ENCODE results near the gene THSD7B. TPM values are rescaled to one million over a fixed set of nuclear protein-coding genes. Genes with fewer than 3 reads are reported as not detected.
"Not testable (repeated sequence)": the region's sequence is repeated elsewhere in the genome, so short reads cannot be mapped to it uniquely, and the experiment has no call there.

THSD7B gene
- polyA plus RNA-seq, 4 donors = 0.07 to 0.90 TPM; not detected in 2

- Histone ChIP-seq H3K36me3 (ENCODE audit: control insufficient read depth in 3 of 3, insufficient read depth in 2 of 3, low read depth in 1 of 3, low read length in 3 of 3) (no peaks in the 10 kb centered on the region), H3K4me3 (ENCODE audit: low read depth in 1 of 3, low read length in 3 of 3) (no peak overlapping the region), H3K27ac (ENCODE audit: low read depth in 1 of 3, low read length in 2 of 3) (no peak overlapping the region), H3K4me1 (ENCODE audit: control insufficient read depth in 3 of 3, insufficient read depth in 2 of 3, low read depth in 1 of 3, low read length in 2 of 3) (no peaks in the 10 kb centered on the region), H3K9me3 (ENCODE audit: control insufficient read depth in 2 of 2, insufficient read depth in 1 of 2, low read depth in 1 of 2, low read length in 1 of 2) (no peaks in the 10 kb centered on the region), H3K27me3 (ENCODE audit: control insufficient read depth in 3 of 3, insufficient read depth in 3 of 3, low read length in 3 of 3) (no peaks in the 10 kb centered on the region)
- WGBS, 3 donors = 86 to 89% (median 87%) methylated on average over 5 of the region's 5 CpGs
- DNase-seq (no peak), FAIRE-seq (no peak)
Measured at GRCh38 chr2:137047369-137047768, 282.0 kb downstream of the THSD7B start.

- H3K27ac ChIP-seq (ENCODE audit: low read depth in 1 of 3, low read length in 2 of 3) = no peak overlapping the region
- no peaks in the 10 kb centered on the region for H3K27me3 ChIP-seq (ENCODE audit: control insufficient read depth in 3 of 3, insufficient read depth in 3 of 3, low read length in 3 of 3)
- no peaks in the 10 kb centered on the region for H3K4me1 ChIP-seq (ENCODE audit: control insufficient read depth in 3 of 3, insufficient read depth in 2 of 3, low read depth in 1 of 3, low read length in 2 of 3)
- no peak overlapping the region for H3K4me3 ChIP-seq (ENCODE audit: low read depth in 1 of 3, low read length in 3 of 3)
- FAIRE-seq (no peak), DNase-seq (no peak)
- H3K9me3 ChIP-seq (ENCODE audit: control insufficient read depth in 2 of 2, insufficient read depth in 1 of 2, low read depth in 1 of 2, low read length in 1 of 2) = no peaks in the 10 kb centered on the region
- WGBS, 3 donors = 34 to 61% (median 40%) methylated on average over 5 of the region's 5 CpGs
- H3K36me3 ChIP-seq (ENCODE audit: control insufficient read depth in 3 of 3, insufficient read depth in 2 of 3, low read depth in 1 of 3, low read length in 3 of 3) = no peaks in the 10 kb centered on the region
Measured at GRCh38 chr2:137048455-137048854, 283.1 kb downstream of the THSD7B start.

- Histone ChIP-seq H3K27ac (ENCODE audit: low read depth in 1 of 3, low read length in 2 of 3) (no peak overlapping the region), H3K4me3 (ENCODE audit: low read depth in 1 of 3, low read length in 3 of 3) (no peak overlapping the region), H3K36me3 (ENCODE audit: control insufficient read depth in 3 of 3, insufficient read depth in 2 of 3, low read depth in 1 of 3, low read length in 3 of 3) (no peaks in the 10 kb centered on the region), H3K9me3 (ENCODE audit: control insufficient read depth in 2 of 2, insufficient read depth in 1 of 2, low read depth in 1 of 2, low read length in 1 of 2) (no peaks in the 10 kb centered on the region), H3K4me1 (ENCODE audit: control insufficient read depth in 3 of 3, insufficient read depth in 2 of 3, low read depth in 1 of 3, low read length in 2 of 3) (no peaks in the 10 kb centered on the region), H3K27me3 (ENCODE audit: control insufficient read depth in 3 of 3, insufficient read depth in 3 of 3, low read length in 3 of 3) (no peaks in the 10 kb centered on the region)
- DNase-seq (no peak), FAIRE-seq (no peak)
Measured at GRCh38 chr2:137049518-137049917, 284.2 kb downstream of the THSD7B start.

DNA sequence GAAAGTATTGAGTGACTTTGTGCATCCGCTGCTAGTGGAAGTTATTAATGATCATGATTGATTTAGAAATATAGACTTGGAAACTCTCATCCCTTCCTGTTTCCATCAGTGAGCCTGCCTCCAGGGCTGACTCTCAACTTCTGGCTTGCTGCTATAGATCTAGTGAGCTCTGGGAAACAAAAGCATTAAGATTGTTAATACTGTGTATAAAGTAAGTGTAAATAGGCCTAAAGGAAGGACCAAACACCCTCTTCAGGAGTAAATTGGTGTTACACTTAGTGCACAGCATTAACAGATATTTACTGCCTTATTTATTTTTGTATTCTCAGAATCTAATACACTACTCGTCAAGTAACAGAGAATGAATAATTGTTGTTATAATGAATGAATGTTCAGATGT, 285.6 kb downstream of the THSD7B start:
- 74 to 75% (median 74%) methylated on average over 2 of the region's 2 CpGs for WGBS, 3 donors
- Histone ChIP-seq H3K4me3 (ENCODE audit: low read depth in 1 of 3, low read length in 3 of 3) (no peak overlapping the region), H3K4me1 (ENCODE audit: control insufficient read depth in 3 of 3, insufficient read depth in 2 of 3, low read depth in 1 of 3, low read length in 2 of 3) (no peaks in the 10 kb centered on the region), H3K27me3 (ENCODE audit: control insufficient read depth in 3 of 3, insufficient read depth in 3 of 3, low read length in 3 of 3) (no peaks in the 10 kb centered on the region), H3K9me3 (ENCODE audit: control insufficient read depth in 2 of 2, insufficient read depth in 1 of 2, low read depth in 1 of 2, low read length in 1 of 2) (no peaks in the 10 kb centered on the region), H3K27ac (ENCODE audit: low read depth in 1 of 3, low read length in 2 of 3) (no peak overlapping the region), H3K36me3 (ENCODE audit: control insufficient read depth in 3 of 3, insufficient read depth in 2 of 3, low read depth in 1 of 3, low read length in 3 of 3) (no peaks in the 10 kb centered on the region)
- FAIRE-seq = no peak
- no peak for DNase-seq

- Histone ChIP-seq H3K36me3 (ENCODE audit: control insufficient read depth in 3 of 3, insufficient read depth in 2 of 3, low read depth in 1 of 3, low read length in 3 of 3) (no peaks in the 10 kb centered on the region), H3K27me3 (ENCODE audit: control insufficient read depth in 3 of 3, insufficient read depth in 3 of 3, low read length in 3 of 3) (no peaks in the 10 kb centered on the region), H3K9me3 (ENCODE audit: control insufficient read depth in 2 of 2, insufficient read depth in 1 of 2, low read depth in 1 of 2, low read length in 1 of 2) (no peaks in the 10 kb centered on the region), H3K4me3 (ENCODE audit: low read depth in 1 of 3, low read length in 3 of 3) (no peak overlapping the region), H3K27ac (ENCODE audit: low read depth in 1 of 3, low read length in 2 of 3) (no peak overlapping the region), H3K4me1 (ENCODE audit: control insufficient read depth in 3 of 3, insufficient read depth in 2 of 3, low read depth in 1 of 3, low read length in 2 of 3) (no peaks in the 10 kb centered on the region)
- WGBS, 3 donors = 38 to 47% (median 43%) methylated on average over 2 of the region's 2 CpGs
- DNase-seq = no peak
- FAIRE-seq = no peak
Measured at GRCh38 chr2:137051778-137052398, 286.5 kb downstream of the THSD7B start.

- FAIRE-seq (no peak), DNase-seq (no peak)
- Histone ChIP-seq H3K4me3 (ENCODE audit: low read depth in 1 of 3, low read length in 3 of 3) (no peak overlapping the region), H3K27me3 (ENCODE audit: control insufficient read depth in 3 of 3, insufficient read depth in 3 of 3, low read length in 3 of 3) (no peaks in the 10 kb centered on the region), H3K4me1 (ENCODE audit: control insufficient read depth in 3 of 3, insufficient read depth in 2 of 3, low read depth in 1 of 3, low read length in 2 of 3) (no peaks in the 10 kb centered on the region), H3K36me3 (ENCODE audit: control insufficient read depth in 3 of 3, insufficient read depth in 2 of 3, low read depth in 1 of 3, low read length in 3 of 3) (no peaks in the 10 kb centered on the region), H3K9me3 (ENCODE audit: control insufficient read depth in 2 of 2, insufficient read depth in 1 of 2, low read depth in 1 of 2, low read length in 1 of 2) (no peaks in the 10 kb centered on the region), H3K27ac (ENCODE audit: low read depth in 1 of 3, low read length in 2 of 3) (no peak overlapping the region)
- WGBS, 3 donors = 89 to 96% (median 89%) methylated on average over 8 of the region's 8 CpGs
Measured at GRCh38 chr2:137056704-137057103, 291.4 kb downstream of the THSD7B start.

DNA sequence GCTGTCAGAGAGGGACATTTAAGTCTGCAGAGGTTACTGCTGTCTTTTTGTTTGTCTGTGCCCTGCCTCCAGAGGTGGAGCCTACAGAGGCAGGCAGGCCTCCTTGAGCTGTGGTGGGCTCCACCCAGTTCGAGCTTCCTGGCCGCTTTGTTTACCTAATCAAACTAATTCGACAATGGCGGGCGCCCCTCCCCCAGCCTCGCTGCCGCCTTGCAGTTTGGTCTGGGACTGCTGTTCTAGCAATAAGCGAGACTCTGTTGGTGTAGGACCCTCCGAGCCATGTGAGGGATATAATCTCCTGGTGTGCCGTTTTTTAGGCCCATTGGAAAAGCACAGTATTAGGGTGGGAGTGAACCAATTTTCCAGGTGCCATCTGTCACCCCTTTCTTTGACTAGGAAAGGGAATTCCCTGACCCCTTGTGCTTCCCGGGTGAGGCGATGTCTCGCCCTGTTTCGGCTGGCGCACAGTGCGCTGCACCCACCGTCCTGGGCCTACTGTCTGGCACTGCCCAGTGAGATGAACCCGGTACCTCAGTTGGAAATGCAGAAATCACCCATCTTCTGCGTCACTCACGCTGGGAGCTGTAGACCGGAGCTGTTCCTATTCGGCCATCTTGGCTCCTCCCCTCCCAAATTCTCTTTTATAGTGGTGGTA, 310.9 kb downstream of the THSD7B start:
- not testable (repeated sequence) for H3K4me1 ChIP-seq (ENCODE audit: control insufficient read depth in 3 of 3, insufficient read depth in 2 of 3, low read depth in 1 of 3, low read length in 2 of 3); H3K27ac ChIP-seq (ENCODE audit: low read depth in 1 of 3, low read length in 2 of 3); H3K27me3 ChIP-seq (ENCODE audit: control insufficient read depth in 3 of 3, insufficient read depth in 3 of 3, low read length in 3 of 3); FAIRE-seq; H3K9me3 ChIP-seq (ENCODE audit: control insufficient read depth in 2 of 2, insufficient read depth in 1 of 2, low read depth in 1 of 2, low read length in 1 of 2); H3K4me3 ChIP-seq (ENCODE audit: low read depth in 1 of 3, low read length in 3 of 3); H3K36me3 ChIP-seq (ENCODE audit: control insufficient read depth in 3 of 3, insufficient read depth in 2 of 3, low read depth in 1 of 3, low read length in 3 of 3); DNase-seq
- 93 to 94% (median 94%) methylated on average over 22 of the region's 22 CpGs for WGBS, 3 donors

GRCh38 chr2:137091704-137092103, 326.4 kb downstream of the THSD7B start:
- no peak overlapping the region for H3K27ac ChIP-seq (ENCODE audit: low read depth in 1 of 3, low read length in 2 of 3)
- H3K27me3 ChIP-seq (ENCODE audit: control insufficient read depth in 3 of 3, insufficient read depth in 3 of 3, low read length in 3 of 3) = no peaks in the 10 kb centered on the region
- DNase-seq (no peak), FAIRE-seq (no peak)
- H3K4me1 ChIP-seq (ENCODE audit: control insufficient read depth in 3 of 3, insufficient read depth in 2 of 3, low read depth in 1 of 3, low read length in 2 of 3) = no peaks in the 10 kb centered on the region
- no peaks in the 10 kb centered on the region for H3K36me3 ChIP-seq (ENCODE audit: control insufficient read depth in 3 of 3, insufficient read depth in 2 of 3, low read depth in 1 of 3, low read length in 3 of 3)
- no peaks in the 10 kb centered on the region for H3K9me3 ChIP-seq (ENCODE audit: control insufficient read depth in 2 of 2, insufficient read depth in 1 of 2, low read depth in 1 of 2, low read length in 1 of 2)
- no peak overlapping the region for H3K4me3 ChIP-seq (ENCODE audit: low read depth in 1 of 3, low read length in 3 of 3)
- 74 to 80% (median 79%) methylated on average over 3 of the region's 3 CpGs for WGBS, 3 donors

DNA sequence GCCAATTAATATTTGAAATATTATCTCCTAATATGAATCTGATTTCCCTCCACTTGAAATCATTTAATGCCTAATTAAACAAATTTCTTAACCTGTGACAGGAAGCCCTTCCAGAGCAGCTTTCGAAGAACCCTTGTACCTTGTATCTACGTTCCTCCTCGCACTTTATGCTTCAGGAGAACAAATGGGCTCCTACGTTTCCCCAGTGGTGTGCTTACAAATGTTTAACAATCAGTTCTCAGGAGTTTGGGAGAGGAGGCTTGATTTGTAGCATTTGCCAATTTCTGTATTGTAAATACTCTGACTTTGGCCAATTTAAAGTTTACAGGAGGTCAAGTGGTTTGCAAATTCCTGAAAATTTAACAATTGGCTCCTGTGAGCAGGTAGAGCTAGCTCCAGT, 327.8 kb downstream of the THSD7B start:
- Histone ChIP-seq H3K4me3 (ENCODE audit: low read depth in 1 of 3, low read length in 3 of 3) (no peak overlapping the region), H3K9me3 (ENCODE audit: control insufficient read depth in 2 of 2, insufficient read depth in 1 of 2, low read depth in 1 of 2, low read length in 1 of 2) (no peaks in the 10 kb centered on the region), H3K27me3 (ENCODE audit: control insufficient read depth in 3 of 3, insufficient read depth in 3 of 3, low read length in 3 of 3) (no peaks in the 10 kb centered on the region), H3K36me3 (ENCODE audit: control insufficient read depth in 3 of 3, insufficient read depth in 2 of 3, low read depth in 1 of 3, low read length in 3 of 3) (no peaks in the 10 kb centered on the region), H3K4me1 (ENCODE audit: control insufficient read depth in 3 of 3, insufficient read depth in 2 of 3, low read depth in 1 of 3, low read length in 2 of 3) (no peaks in the 10 kb centered on the region), H3K27ac (ENCODE audit: low read depth in 1 of 3, low read length in 2 of 3) (no peak overlapping the region)
- WGBS, 3 donors = 78 to 80% (median 79%) methylated on average over 4 of the region's 4 CpGs
- FAIRE-seq (no peak), DNase-seq (no peak)
